B cell (primary cell): ENCODE data around the gene SLC66A1.

Experiments
- CTCF ChIP-seq: fragments of 200-600 bp; IDR thresholded peaks from one replicate; pipeline ENCODE4 v1.8.0; 2022; ENCODE audit warnings: antibody characterized with exemption, mild to moderate bottlenecking
- EZH2 ChIP-seq: IDR thresholded peaks from 2 replicates; pipeline ENCODE4 v1.6.1; 2012; ENCODE audit warnings: borderline replicate concordance, low read depth, mild to moderate bottlenecking, moderate library complexity, low read length; ENCODE audit not compliant: insufficient read depth, poor library complexity, severe bottlenecking

- TF ChIP-seq CTCF (no peak), EZH2 (no peak)
These were observed 7.1 kb downstream of the SLC66A1 start for GRCh38 chr1:19319196-19319595.
